Hepatic stellate cell (primary cell): ENCODE measurements around the gene TSPAN15.

ENCODE experiments used
- DNase-seq: peaks from one replicate; pipeline ENCODE4 v3.0.0; 2011; ENCODE audit warnings: low spot score

Gene TSPAN15

DNA sequence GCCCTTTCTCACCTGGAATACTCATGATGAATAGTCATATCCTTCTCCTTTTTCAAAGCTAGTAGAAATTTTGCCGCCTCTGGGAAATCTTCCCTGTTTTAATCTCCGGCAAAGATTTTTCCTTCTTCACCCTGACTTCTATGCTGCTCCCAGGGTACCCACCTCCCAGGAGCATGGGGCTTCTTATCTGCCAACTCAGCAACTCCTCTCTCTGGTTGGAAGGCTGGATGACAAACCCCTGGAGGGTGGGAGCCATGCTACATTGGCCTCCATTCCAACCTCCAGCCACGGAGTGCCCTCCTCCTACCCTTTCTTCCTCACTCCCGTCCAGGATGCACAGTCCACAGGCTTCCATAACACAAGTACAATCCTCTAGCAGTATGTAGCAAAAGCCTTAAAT, 102.1 kb downstream of the TSPAN15 start:
- DNase-seq = no peak

DNA sequence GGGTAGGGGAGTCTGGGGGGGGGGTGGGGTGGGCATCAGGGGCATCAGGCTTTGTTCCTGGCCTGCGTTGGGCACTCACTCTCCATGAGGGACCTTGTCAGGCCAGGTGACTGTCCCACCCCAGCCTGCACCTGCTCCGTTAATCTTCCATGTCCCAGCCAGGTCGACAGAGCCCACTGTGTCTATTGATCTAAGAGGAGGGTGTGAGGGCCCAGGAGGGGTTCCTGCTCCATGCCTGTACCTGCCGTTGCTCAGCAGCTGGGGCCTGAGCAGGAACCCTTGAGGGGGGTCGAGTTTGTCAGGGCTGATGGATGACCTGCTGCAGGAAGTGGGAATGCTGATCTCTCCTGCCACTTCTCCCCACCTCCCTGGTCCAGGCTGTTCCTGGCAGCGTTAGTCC, 103.3 kb downstream of the TSPAN15 start:
- DNase-seq = no peak
